Measurements from ENCODE around the gene HSPA12B. TPM values are rescaled to one million over a fixed set of nuclear protein-coding genes. Genes with fewer than 3 reads are reported as not detected.

HSPA12B gene
- total and polyA plus RNA-seq, 9 of the 15 experiments (the other 6 are each of a cell fraction or from before 2014, with no cell fraction given) = 0.03 to 0.07 TPM; not detected in 7

GRCh38 chr20:3767110-3767426, 34.6 kb downstream of the HSPA12B start (continued):
- TF ChIP-seq TOE1 (IDR thresholded peaks at IDR 0.05; ENCODE audit: borderline replicate concordance) (no peak), TOE1 (CRISPR knock-in tag; IDR thresholded peaks at IDR 0.05; ENCODE audit: borderline replicate concordance, low read depth) (no peak), TEAD1 (CRISPR knock-in tag; IDR thresholded peaks at IDR 0.05) (no peak), ZNF311 (CRISPR knock-in tag; IDR thresholded peaks at IDR 0.05) (no peak), DIDO1 (tag; IDR thresholded peaks at IDR 0.05; ENCODE audit: low read depth) (no peak), TSC22D4 (tag; IDR thresholded peaks at IDR 0.05) (no peak), ZNF583 (CRISPR knock-in tag; IDR thresholded peaks at IDR 0.05) (no peak), SREBF2 (CRISPR knock-in tag; IDR thresholded peaks at IDR 0.05) (no peak), ZKSCAN8 (CRISPR knock-in tag; IDR thresholded peaks at IDR 0.05) (no peak), YY1 (IDR thresholded peaks at IDR 0.05; ENCODE audit: borderline replicate concordance in 1 of 3, control insufficient read depth in 1 of 3, extremely low read depth in 1 of 3, insufficient read depth in 3 of 3, insufficient read length in 1 of 3, insufficient replicate concordance in 2 of 3, low read depth in 1 of 3, low read length in 2 of 3) (peak in 1 of 3 experiments; percentile 8), TRIM28 (IDR thresholded peaks at IDR 0.05) (no peak), POLR3G (IDR thresholded peaks at IDR 0.05; ENCODE audit: extremely low read depth, insufficient read length, insufficient replicate concordance) (no peak)

All from K562 (cell line).